Measurements from ENCODE around the gene SAG.

- no peak for TF ChIP-seq CTCF (IDR thresholded peaks at IDR 0.05)
- TF ChIP-seq POLR2A (IDR thresholded peaks at IDR 0.05), result no peak
- no peak for TF ChIP-seq POLR2AphosphoS5 (IDR thresholded peaks at IDR 0.05)
These were observed 71.4 kb downstream of the SAG start for GRCh38 chr2:233379034-233379433.

Data from breast epithelium (tissue), 3 donors.